Stimulated activated CD4-positive, alpha-beta T cell treated with anti-CD3 and anti-CD28 coated beads, Interleukin-15, amount 100 ng/mL, for 48 hours (primary cell): ENCODE measurements around the gene CTSE.
"Not testable (repeated sequence)": the region's sequence is repeated elsewhere in the genome, so short reads cannot be mapped to it uniquely, and the experiment has no call there.

Experiments
- DNase-seq, 2 donors: peaks; one replicate each; pipeline ENCODE4 v3.0.0-alpha.2; 2020; ENCODE audit warnings: low read depth in 2 of 2

The CTSE gene

GRCh38 chr1:206023695-206024094 lies at the start of gene CTSE:
TSS of gene CTSE (minus strand) at chr1:206023895. CDS start at chr1:206023791, 104 bp downstream.
- no peak for DNase-seq

DNA sequence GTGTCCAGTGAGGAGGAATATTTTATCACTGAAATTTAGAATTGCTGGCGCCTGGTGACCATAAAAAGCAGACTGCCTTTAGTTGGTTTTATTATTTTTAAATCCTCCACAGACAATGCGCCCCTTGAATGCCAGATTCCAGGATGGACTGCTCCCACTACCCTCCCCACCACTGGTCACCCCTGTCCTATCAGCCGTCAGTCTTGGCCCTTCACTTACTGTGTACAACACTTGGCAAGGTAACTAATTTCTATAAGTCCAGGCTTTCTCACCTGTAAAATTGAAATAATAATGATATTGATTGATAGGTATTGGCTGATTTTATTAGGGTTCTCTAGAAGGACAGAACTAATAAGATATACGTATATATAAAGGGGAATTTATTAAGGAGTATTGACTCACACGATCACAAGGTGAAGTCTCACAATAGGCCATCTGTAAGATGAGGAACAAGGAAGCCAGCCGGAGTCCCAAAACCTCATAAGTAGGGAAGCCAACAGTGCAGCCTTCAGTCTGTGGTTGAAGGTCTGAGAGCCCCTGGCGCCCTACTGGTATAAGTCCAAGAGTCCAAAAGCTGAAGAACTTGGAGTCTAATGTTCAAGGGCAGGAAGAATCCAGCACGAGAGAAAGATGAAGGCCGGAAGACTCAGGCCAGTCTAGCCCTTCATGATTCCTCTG lies 47.1 kb upstream of the CTSE start:
- no peak for DNase-seq

DNA sequence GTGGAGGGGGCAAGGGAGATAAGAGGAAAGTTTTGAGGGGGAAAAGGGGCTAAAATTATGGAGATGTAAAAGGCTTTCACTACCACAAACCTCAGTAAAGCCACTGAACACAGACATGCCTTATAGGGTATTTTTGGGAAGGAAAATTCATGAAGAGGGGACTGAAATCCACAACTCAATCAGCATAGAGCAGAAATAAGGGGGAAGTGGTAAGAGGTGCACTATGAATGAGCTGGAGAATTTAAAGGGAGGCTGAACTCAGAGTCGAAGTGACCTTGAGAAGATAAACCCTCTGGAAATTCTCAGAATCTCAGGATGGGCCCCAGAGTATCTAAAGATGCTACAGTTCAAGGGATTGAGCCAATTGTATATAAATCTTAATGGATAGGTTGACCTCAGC lies 44.6 kb upstream of the CTSE start:
- DNase-seq = no peak

GRCh38 chr1:206067486-206068227 lies 44.0 kb upstream of the CTSE start:
- no peak for DNase-seq

DNA sequence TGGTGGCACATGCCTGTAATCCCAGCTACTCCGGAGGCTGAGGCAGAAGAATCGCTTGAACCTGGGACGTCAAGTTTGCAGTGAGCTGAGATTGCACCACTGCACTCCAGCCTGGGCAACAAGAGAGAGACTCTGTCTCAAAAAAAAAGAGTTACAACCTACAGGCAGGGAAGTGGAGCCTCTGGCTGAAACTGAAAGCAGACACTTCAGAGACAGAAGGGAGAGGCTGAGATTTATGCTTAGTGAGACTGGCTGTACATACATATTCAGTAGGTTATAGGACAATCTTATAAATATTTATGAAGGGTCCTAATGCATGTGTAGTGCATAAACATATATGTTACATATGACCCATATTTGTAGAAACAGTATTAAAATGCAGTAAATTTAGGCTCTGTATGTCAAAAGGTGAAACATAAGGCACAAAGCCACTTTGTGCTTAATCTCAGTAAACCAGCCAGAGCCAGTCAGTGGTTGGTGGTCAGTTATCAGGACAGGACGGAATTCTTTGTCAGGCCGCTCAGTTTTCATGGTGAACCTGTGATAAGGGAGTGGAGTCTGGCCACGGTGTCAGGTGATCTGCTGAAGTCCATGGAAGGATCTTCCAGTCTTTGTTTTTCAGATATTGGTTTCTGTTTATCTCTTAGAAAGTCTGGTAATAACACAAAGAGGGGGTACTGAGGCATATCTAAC lies 42.9 kb upstream of the CTSE start:
- no peak for DNase-seq

DNA sequence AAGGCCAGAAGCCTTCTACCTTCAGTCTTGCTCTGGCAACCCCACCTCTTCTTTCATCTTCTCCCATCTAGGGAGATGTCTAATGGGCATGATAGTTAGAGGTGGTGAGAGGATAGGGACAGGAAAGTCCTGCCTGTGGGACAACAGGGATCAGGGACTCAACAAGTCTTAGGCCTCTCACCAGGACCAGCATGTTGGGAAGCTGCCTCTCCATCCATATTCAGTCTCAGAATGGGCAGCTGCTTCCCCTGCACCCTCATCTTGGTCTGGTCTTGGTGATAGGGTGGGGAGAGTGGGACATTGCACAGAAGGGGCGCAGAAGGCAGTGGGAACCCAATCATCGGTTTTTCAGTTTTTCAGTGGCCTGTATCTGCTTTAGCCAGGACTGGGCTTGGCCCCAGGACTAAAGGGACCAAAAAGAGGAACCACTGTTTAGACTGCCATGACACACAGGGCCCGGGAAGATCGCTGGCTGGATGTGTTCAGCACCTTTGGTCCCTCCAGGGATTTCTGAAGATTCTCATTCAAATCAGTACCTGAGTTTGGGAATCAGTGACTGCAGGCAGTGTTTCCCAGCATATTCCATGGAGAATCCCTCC lies 42.0 kb upstream of the CTSE start:
- DNase-seq = no peak

DNA sequence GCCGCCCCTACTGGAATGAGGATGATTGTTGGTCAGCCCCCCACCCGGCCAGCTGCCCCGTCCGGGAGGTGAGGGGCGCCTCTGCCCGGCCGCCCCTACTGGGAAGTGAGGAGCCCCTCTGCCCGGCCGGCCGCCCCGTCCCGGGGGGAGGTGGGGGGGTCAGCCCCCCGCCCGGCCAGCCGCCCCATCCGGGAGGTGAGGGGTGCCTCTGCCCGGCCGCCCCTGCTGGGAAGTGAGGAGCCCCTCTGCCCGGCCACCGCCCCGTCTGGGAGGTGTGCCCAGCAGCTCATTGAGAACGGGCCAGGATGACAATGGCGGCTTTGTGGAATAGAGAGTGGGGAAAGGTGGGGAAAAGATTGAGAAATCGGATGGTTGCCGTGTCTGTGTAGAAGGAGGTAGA lies 40.8 kb upstream of the CTSE start:
- DNase-seq = not testable (repeated sequence)

GRCh38 chr1:206064001-206064400 lies 40.3 kb upstream of the CTSE start:
- not testable (repeated sequence) for DNase-seq

DNA sequence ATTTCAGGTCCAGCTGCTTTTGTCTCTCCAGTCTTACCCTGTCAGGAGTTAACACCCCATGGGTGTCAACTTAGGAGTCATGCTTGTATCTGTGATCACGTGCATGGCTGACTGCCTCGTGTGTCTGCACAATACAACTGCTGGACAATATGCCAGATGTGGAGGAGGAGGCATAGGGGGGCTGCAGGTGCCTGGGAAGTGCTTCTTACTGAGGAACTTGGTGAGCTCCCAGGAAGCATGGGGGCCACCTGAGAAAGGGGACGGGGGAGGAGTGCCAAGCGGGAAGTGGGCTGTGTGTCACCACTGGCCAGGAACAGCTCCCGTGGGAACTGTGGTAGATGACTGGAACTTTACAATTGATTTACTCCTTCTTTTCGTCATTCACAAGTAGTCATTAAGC lies 38.8 kb upstream of the CTSE start:
- DNase-seq = no peak

GRCh38 chr1:206060844-206061243 lies 37.1 kb upstream of the CTSE start:
- DNase-seq = no peak

GRCh38 chr1:206059355-206059915 lies 35.7 kb upstream of the CTSE start:
- no peak for DNase-seq

DNA sequence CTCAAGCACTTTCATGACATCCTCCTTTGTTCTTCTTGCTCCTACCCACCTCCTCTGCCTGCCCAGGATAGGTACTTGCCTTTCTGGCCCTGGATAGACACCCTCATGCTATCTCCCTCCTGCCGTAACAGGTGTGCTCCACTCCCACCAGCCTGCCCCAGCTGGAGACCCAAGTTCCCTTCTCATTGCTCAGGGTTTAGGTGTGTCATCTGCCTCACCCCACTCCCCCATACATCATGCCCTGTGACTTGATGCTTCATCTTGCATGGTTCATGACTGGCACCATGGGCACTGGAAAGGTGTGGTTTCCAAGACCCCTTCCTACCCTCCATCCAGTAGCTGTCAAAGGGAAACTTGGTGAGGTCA lies 35.2 kb upstream of the CTSE start:
- DNase-seq = no peak

GRCh38 chr1:206058289-206058926 lies 34.7 kb upstream of the CTSE start:
- DNase-seq = not testable (repeated sequence)

DNA sequence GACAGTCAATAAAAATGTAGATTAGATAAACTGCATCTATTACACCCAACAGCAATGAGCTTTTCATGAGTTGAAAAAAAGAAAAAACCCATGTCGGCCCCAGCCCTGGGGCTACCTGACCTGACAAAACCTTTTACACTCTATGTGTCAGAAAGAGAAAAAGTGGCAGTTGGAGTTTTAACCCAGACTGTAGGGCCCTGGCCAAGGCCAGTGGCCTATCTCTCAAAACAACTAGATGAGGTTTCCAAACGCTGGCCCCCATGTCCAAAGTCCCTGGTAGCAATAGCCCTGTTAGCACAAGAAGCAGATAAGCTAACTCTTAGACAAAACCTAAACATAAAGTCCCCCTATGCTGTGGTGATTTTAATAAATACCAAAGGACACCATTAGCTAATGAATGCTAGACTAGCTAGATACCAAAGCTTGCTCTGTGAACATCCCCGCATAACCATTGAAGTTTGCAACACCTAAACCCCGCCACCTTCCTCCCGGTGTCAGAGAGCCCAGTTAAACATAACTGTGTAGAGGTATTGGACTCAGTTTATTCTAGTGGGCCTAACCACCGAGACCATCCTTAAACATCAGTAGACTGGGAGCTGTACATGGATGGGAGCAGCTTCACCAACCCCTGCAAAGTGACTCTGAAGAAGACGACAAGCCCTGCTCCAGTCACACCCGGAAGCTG lies 32.1 kb upstream of the CTSE start:
- DNase-seq = not testable (repeated sequence)

DNA sequence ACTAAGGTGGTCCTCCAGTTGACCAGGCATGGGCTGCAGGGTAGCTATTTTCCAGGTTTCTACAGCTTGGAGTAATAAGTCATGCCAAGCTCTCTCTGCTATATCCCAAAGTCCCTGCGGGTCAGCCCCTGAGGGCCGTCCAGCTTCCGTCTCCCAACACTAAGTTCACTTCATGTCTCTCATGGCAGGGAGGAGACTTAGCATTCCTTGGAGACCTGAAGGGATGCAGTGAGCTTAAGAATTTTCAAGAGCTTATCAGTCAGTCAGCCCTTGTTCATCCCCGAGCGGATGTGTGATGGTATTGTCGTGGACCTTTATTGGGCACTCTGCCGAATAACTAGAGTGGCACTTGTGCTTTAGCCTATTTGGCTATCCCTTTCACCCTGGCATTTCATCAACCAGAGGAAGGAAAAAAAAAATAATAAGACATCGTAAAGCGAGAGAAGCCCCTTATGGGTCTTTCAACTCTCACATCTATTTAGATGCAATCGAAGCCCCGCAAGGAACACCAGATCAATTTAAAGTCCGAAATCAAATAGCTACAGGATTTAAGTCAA lies 31.5 kb upstream of the CTSE start:
- not testable (repeated sequence) for DNase-seq

GRCh38 chr1:206053616-206054015 lies 29.9 kb upstream of the CTSE start:
- DNase-seq = not testable (repeated sequence)

DNA sequence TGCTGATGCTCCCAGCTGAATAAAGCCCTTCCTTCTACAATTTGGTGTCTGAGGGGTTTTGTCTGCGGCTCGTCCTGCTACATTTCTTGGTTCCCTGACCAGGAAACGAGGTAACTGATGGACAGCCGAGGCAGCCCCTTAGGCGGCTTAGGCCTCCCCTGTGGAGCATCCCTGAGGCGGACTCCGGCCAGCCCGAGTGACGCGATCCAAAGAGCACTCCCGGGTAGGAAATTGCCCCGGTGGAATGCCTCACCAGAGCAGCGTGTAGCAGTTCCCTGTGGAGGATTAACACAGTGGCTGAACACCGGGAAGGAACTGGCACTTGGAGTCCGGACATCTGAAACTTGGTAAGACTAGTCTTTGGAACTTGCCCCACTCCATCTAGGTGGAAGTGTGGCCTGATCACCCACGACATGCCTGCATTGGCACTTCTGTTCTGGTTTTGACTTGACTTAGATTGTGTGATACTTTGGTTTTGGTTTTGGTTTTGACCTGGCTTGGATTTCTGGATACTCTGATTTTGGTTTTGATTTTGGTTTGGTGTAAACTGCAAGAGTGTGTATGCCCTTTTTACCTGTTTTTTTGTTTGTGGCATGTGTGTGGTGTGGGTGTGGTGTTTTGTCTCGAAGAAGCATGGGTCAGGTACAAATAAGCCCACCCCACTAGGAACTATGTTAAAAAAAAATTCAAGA lies 29.4 kb upstream of the CTSE start, which contains the start of gene RHEX:
Gene RHEX (plus strand): TSS at position 255 of the 692 bp plus-strand sequence. CDS start 44,656 bp downstream, outside the sequence.
- not testable (repeated sequence) for DNase-seq

GRCh38 chr1:206052231-206052865 lies 28.7 kb upstream of the CTSE start:
- not testable (repeated sequence) for DNase-seq

DNA sequence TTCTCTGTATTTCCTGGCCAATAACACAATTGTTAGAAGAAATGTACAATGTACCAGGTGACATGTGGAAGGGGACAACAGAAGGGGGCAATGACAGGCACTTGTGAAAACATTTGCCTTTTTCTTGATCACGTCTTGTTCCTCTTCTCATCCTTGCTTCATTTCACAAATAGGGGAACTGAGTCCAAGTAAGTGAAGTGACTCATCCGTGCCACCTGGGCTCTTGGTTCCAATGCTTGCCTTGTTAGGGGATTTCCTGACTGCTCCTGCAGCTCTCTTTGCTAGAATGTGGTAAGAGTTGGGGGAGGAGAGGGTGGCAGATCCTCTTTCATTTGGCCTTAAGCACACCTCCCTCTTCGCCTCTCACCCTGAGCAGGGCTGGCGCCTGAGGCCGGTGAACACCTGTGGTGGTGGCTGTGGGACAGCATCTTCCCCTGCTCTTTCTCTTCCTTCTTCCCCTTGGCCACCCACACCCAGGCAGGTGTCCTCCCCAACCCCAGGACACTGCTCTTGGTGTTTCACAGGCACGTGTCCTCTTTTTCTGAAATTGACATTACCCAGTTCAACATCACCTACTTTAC lies 27.1 kb upstream of the CTSE start:
- DNase-seq = peak; percentile 18 to 27
